Activated CD8-positive, alpha-beta memory T cell treated with anti-CD3 and anti-CD28 coated beads for 36 hours (primary cell): ENCODE data around the gene XYLT1. TPM values are rescaled to one million over a fixed set of nuclear protein-coding genes. Genes with fewer than 3 reads are reported as not detected.
"Not testable (repeated sequence)": the region's sequence is repeated elsewhere in the genome, so short reads cannot be mapped to it uniquely, and the experiment has no call there.

ENCODE experiments used
- CTCF ChIA-PET: fragments of 350-600 bp; sonication (Branson Sonifier 250); formaldehyde crosslinking; loops from one replicate; lab custom pipeline; 2021; ENCODE audit warnings: antibody characterized with exemption; lab: Charles Lee
- POLR2A ChIA-PET: fragments of 350-600 bp; sonication (Branson Sonifier 250); formaldehyde crosslinking; loops from one replicate; lab custom pipeline; 2021; ENCODE audit warnings: antibody characterized with exemption; lab: Charles Lee
- total RNA-seq, 2 experiments: library from RNA; stranded (reverse); gene quantifications; one replicate each; pipeline ENCODE4 v1.2.3, GENCODE V29; 2021

Gene XYLT1
- total RNA-seq, 2 experiments from 2014 or later: 4.9 to 5.2 TPM

GRCh38 chr16:17496891-17497290 is 26.1 kb upstream of the XYLT1 start:
- POLR2A ChIA-PET: no interaction called here
- CTCF ChIA-PET: interaction anchor here (0.7 to 0.8 kb wide), 2 partner anchors 17 to 348 kb away, joined by 3 read pairs; no protein-coding TSS in a partner anchor

DNA sequence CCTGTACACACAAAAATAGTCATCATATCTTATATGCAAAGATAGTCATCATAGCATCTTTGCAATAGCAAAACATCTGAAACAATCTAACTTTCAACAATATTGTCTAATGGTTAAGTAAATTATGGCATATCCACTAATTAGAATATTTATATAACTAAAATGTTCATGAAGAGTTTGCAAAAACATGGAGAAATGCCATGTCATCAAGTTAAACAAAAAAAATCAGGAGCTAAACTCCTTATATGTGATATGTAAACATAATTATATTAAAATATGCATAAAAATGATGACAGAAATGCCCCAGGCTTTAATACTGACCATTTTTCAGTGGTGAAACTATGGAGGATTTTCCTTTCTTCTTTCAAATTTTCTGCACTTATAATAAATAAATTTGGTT is 22.3 kb upstream of the XYLT1 start:
- CTCF ChIA-PET: no interaction called here

DNA sequence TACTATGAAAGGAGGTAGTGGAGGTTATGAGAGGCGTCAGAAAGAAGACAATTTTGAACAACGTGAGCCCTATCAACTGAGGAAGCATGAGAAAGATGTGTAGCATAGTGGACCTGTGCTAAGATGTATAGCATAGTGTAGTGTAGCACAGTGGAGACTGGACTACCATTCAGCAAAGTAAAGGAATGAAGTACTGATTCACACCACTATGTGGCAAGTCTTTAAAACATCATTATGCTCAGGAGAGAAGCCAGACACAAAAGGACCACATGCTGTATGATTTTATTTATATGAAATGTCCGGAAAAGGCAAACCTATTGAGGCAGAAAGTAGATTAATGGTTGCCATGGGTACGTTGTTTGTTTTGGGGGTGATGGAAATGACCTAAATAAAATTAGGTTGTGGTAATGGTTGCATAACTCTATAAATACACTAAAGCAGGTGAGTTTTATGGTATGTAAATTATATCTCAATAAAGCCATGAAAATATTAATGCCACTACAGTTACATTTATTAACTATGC is 20.4 kb upstream of the XYLT1 start:
- ChIA-PET CTCF (no interaction called here), POLR2A (no interaction called here)

More for the DNA sequence above, 22.3 kb upstream of the XYLT1 start:
- POLR2A ChIA-PET: no interaction called here

GRCh38 chr16:17488506-17488905 is 17.7 kb upstream of the XYLT1 start:
- ChIA-PET POLR2A (no interaction called here), CTCF (no interaction called here)

DNA sequence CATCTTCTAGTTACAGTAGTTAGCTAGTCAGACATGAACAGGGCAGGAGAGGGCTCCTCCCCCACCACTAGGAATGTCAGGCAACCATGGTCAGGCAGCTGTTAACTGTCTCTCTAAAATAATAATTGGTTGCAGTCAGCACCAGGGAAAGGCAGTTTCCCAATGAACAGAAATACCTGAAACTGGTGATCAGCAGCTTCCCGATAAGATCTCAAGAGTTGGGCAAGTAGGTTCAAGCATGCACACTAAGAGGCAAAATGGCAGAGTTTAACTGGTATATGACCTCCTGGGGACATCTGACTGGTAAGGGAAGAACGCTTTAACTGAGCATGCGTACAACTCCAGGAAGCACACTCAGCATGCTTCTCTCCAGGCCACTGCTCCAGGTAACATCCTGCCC is 12.6 kb upstream of the XYLT1 start:
- ChIA-PET POLR2A (interaction anchor here (0.7 kb wide), 1 partner anchor 46 kb away, joined by 3 read pairs; no protein-coding TSS in a partner anchor), CTCF (no interaction called here)

GRCh38 chr16:17482341-17482740 is 11.6 kb upstream of the XYLT1 start:
- POLR2A ChIA-PET, CTCF ChIA-PET: not testable (repeated sequence)

DNA sequence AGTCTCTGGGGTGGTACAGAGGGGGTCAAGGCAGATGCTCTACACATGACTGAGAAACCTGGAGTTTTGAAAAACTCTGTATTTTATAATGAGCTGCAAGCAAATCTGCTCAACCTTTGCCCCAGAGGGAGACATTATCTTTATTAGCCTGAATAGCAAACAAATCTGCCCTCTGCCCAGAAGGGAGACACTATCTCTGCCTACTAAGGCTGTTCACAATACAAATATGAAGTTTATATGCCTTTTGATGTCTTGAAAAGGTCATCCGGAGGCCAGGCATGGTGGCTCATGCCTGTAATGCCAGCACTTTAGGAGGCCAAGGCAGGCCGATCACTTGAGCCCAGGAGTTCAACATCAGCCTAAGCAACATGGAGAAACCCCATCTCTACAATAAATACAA is 11.0 kb upstream of the XYLT1 start:
- CTCF ChIA-PET: no interaction called here
- POLR2A ChIA-PET: no interaction called here

DNA sequence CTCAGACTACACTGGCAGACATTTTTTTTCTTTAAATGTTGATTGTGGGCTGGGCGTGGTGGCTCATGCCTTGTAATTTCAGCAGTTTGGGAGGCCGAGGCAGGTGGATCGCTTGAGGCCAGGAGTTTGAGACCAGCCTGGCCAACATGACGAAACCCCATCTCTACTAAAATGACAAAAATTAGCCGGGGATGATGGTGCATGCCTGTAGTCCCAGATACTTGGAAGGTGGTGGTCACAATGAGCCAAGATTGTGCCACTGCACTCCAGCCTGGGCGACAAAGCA is 6.4 kb upstream of the XYLT1 start:
- CTCF ChIA-PET, POLR2A ChIA-PET: not testable (repeated sequence)

DNA sequence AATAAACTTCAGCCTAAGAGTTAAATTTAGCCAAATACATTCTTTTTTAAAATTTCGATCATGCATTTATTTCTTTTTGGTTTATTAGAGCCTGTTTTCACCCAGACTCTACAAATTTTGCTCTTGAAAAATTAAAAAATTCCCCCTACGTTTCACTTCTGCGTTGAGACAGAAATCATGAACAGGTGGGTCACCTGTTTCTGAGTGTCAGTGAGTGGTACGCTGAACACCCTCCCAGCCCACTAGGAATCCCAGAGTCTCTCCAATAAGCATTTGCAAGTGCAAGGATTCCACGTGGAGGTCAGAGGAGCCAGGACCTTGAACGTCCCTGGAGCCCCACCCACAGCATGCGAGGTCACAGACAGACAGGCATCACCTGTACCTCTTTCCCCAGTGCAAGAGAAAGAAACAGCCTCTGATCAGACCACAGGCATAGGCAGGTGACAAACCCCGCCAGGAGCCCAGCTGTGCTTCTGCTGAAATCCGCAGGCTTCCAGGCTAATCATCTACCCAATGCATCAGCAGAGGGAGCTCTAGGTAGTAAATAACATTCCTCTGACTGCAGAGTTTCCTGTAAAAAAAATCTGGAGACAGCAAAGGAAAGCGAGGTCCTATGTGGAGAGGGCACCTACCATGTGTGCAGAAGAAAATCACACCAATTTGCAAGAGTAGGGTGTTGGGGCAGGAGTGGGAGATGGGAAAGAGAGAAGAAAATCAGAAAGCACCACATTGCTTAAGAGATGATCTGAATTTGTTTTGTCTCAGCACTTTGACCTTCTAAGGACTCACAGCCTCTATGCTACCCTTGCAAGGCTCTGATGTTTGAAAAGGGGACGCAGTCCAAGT is 5.9 kb upstream of the XYLT1 start:
- ChIA-PET POLR2A (no interaction called here), CTCF (no interaction called here)

DNA sequence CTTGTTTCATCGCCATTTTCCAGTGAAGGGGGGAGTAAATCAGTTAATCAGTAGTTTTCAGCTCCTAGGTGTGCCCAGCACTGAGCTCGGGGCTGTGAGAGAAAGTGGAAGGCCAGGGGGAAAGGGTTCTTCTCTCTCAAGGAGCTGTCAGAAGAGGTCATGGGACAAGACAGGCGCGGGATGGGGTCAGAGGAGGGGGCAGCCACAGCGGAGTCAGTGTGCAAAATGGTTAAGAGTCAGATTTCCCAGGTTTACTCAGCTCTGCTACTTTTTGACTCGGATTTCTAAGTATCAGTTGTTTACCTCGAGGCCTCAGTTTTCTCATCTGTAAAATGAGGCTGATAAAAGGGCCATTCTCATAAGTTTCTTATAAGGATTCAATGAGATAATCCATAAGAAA is 4.3 kb upstream of the XYLT1 start:
- CTCF ChIA-PET: interaction anchor here (0.7 kb wide), 1 partner anchor 132 kb away, joined by 3 read pairs; no protein-coding TSS in a partner anchor
- POLR2A ChIA-PET: interaction anchor here (0.8 kb wide), 1 partner anchor 196 kb away, joined by 3 read pairs; no protein-coding TSS in a partner anchor

- CTCF ChIA-PET: interaction anchor here (0.7 kb wide), 1 partner anchor 131 kb away, joined by 3 read pairs; no protein-coding TSS in a partner anchor
Observed at GRCh38 chr16:17474572-17474971, 3.8 kb upstream of the XYLT1 start.

GRCh38 chr16:17474037-17474436 is 3.3 kb upstream of the XYLT1 start:
- POLR2A ChIA-PET: no interaction called here
- CTCF ChIA-PET: no interaction called here

More at GRCh38 chr16:17474572-17474971, 3.8 kb upstream of the XYLT1 start:
- POLR2A ChIA-PET: interaction anchor here (0.8 kb wide), 1 partner anchor 196 kb away, joined by 3 read pairs; no protein-coding TSS in a partner anchor

DNA sequence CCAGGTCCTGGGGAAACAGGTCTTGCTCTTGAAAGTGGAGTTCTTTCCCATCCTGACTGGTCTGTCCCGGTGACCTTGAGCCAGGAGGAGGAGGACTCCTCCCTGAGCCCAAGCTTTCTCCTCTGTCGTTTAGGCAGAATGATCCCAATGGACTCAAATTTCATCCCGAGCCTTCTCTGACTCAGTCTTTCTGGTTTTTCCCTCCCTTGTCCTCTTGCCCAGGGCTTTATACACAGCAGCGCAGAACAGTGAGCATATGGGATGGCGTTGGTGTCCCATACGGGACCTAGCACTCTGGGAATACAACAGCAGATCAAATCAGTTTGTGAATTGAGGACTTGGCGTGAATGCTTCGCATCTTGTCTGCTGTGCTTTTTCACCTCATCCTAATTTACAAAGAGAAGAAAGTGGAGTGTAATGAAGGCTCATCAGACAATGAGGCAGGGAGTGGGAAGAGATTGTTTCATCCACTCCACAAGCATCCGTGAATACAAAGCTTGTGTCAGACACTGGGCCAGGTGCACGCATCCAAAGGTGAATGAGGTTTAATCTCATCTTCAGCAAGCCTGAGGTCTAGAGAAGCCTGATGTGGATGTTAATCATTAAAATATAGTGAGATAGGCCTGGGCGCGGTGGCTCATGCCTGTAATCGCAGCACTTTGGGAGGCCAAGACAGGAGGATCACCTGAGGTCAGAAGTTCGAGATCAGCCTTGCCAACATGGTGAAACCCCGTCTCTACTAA is 1.1 kb upstream of the XYLT1 start:
- POLR2A ChIA-PET: no interaction called here
- CTCF ChIA-PET: no interaction called here

GRCh38 chr16:17470182-17470907 is 415 bp downstream of the XYLT1 start:
- ChIA-PET CTCF (no interaction called here), POLR2A (interaction anchor here (1.1 kb wide), 1 partner anchor 101 kb away, joined by 3 read pairs; no protein-coding TSS in a partner anchor)

GRCh38 chr16:17469741-17470181 is 999 bp downstream of the XYLT1 start:
- CTCF ChIA-PET: no interaction called here
- POLR2A ChIA-PET: interaction anchor here (1.1 kb wide), 1 partner anchor 100 kb away, joined by 3 read pairs; no protein-coding TSS in a partner anchor

- ChIA-PET POLR2A (interaction anchor here (1.1 kb wide), 1 partner anchor 100 kb away, joined by 3 read pairs; no protein-coding TSS in a partner anchor), CTCF (interaction anchor here (1.1 to 2.8 kb wide), 3 partner anchors 14 to 191 kb away, joined by 3 to 8 read pairs (median 3); no protein-coding TSS in a partner anchor)
Observed at GRCh38 chr16:17469011-17469740, 1.6 kb downstream of the XYLT1 start.

DNA sequence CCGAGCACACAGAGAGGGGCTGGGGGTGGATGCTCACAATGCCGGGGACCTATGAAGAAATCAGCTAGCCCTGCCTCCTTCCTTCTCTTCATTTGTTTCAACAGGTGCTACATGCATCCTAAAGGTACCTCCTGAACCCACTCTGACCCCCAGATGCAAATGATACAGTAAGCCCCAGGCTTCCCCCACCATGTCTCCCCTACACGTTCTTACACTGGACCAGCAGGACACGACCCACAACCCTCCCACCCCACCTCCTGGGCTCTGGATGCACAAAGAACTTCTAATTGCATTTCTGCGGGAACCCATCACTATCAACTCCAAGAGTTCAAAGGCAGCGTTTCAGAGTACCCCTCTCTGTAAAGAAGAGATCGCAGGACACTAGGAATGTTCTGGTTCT is 2.1 kb downstream of the XYLT1 start:
- ChIA-PET CTCF (interaction anchor here (0.7 to 2.8 kb wide), 4 partner anchors 13 to 191 kb away, joined by 3 to 8 read pairs (median 3); no protein-coding TSS in a partner anchor), POLR2A (no interaction called here)

- ChIA-PET POLR2A (interaction anchor here (0.6 kb wide), 1 partner anchor 402 kb away, joined by 4 read pairs; no protein-coding TSS in a partner anchor), CTCF (interaction anchor here (0.7 to 2.8 kb wide), 5 partner anchors 13 to 190 kb away, joined by 3 to 8 read pairs (median 3); no protein-coding TSS in a partner anchor)
Observed at GRCh38 chr16:17467923-17468540, 2.7 kb downstream of the XYLT1 start.
